Progenitor cell of endocrine pancreas (in vitro differentiated cells): Measurements from ENCODE around the gene GNAL. TPM values are rescaled to one million over a fixed set of nuclear protein-coding genes. Genes with fewer than 3 reads are reported as not detected.

Experiments used
- DNase-seq: peaks from one replicate; pipeline ENCODE4 v3.0.0; 2021; ENCODE audit warnings: low spot score; ENCODE audit not compliant: unreplicated experiment
- H3K27ac Mint-ChIP-seq: 2 replicates; pipeline ENCODE4 v1.8.0; 2021; ENCODE audit warnings: mild to moderate bottlenecking, moderate library complexity, mixed read lengths
- H3K27me3 Mint-ChIP-seq: 2 replicates; pipeline ENCODE4 v1.8.0; 2021; ENCODE audit warnings: mixed read lengths
- H3K36me3 Mint-ChIP-seq: 2 replicates; pipeline ENCODE4 v1.8.0; 2022; ENCODE audit warnings: mixed read lengths; ENCODE audit not compliant: insufficient read depth
- H3K4me1 Mint-ChIP-seq: 2 replicates; pipeline ENCODE4 v1.8.0; 2021; ENCODE audit warnings: low read depth, mixed read lengths
- H3K4me3 Mint-ChIP-seq: 2 replicates; pipeline ENCODE4 v1.8.0; 2021; ENCODE audit warnings: low read depth, mild to moderate bottlenecking, moderate library complexity, mixed read lengths
- H3K9me3 Mint-ChIP-seq: 2 replicates; pipeline ENCODE4 v1.8.0; 2021; ENCODE audit warnings: low read depth, mixed read lengths
- CTCF ChIP-seq: fragments of 200-600 bp; sonication (generic); IDR thresholded peaks from one replicate; pipeline ENCODE4 v1.5.0; 2021; ENCODE audit warnings: antibody characterized with exemption, mild to moderate bottlenecking; ENCODE audit not compliant: unreplicated experiment
- total RNA-seq: library from RNA; stranded (reverse); gene quantifications from 2 replicates; pipeline ENCODE4 v1.2.1, GENCODE V29; 2021

Gene GNAL
- total RNA-seq, 1 donor from 2014 or later: 10.0 TPM

DNA sequence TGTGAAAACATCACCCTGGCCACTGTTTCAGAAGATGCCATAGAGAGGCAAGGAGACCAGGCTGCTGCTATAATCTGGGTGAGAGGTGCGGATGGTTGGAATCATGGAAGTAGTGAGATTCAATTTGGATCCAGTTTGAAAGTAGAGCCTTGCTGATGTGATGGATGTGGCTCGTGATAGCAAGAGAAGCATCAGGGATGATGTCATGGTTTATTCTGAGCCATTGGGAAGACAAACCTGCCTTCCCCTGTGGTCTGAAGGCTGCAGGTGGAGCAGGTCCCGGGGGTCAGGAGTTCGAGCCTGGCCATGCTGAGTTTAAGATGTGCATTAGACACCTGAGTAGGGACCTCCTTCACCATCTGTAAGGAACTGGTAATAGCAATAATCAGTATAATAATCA is 112.5 kb downstream of the GNAL start:
- H3K4me3 Mint-ChIP-seq: no peak overlapping the region
- H3K36me3 Mint-ChIP-seq: no peaks in the 10 kb centered on the region
- peaks cover 4% of the 10 kb centered on the region for H3K4me1 Mint-ChIP-seq
- no peak overlapping the region for H3K27ac Mint-ChIP-seq
- H3K27me3 Mint-ChIP-seq: no peaks in the 10 kb centered on the region
- TF ChIP-seq CTCF: no peak
- DNase-seq: no peak
- H3K9me3 Mint-ChIP-seq: no peaks in the 10 kb centered on the region

DNA sequence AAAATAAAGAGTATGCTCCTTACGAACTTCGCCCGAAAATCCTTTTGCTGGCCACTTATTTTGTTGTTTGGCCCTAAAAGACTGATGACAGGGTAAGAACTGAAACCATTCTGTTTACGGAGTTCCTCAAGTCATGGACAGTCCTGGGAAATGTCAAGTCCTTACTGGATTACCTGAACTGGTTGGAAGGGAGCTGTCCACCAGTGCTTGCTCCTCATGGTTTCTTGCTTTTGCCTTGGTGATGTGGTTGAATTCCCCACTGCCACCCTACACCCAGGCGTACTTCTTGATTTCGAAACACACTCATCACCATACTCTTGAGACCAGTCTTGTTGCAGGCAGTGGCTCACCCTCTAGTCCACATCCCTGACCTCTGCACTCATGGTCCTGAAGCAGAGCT is 113.1 kb downstream of the GNAL start:
- TF ChIP-seq CTCF: no peak
- peaks cover 4% of the 10 kb centered on the region for H3K4me1 Mint-ChIP-seq
- DNase-seq: no peak
- H3K4me3 Mint-ChIP-seq: no peak overlapping the region
- H3K9me3 Mint-ChIP-seq: no peaks in the 10 kb centered on the region
- no peaks in the 10 kb centered on the region for H3K27me3 Mint-ChIP-seq
- H3K36me3 Mint-ChIP-seq: no peaks in the 10 kb centered on the region
- H3K27ac Mint-ChIP-seq: no peak overlapping the region

- H3K36me3 Mint-ChIP-seq: no peaks in the 10 kb centered on the region
- H3K4me1 Mint-ChIP-seq: peaks cover 5% of the 10 kb centered on the region
- no peak overlapping the region for H3K27ac Mint-ChIP-seq
- H3K27me3 Mint-ChIP-seq: no peaks in the 10 kb centered on the region
- no peaks in the 10 kb centered on the region for H3K9me3 Mint-ChIP-seq
- DNase-seq: no peak
- TF ChIP-seq CTCF: no peak
- H3K4me3 Mint-ChIP-seq: no peak overlapping the region
Measured at GRCh38 chr18:11802586-11802985, 113.5 kb downstream of the GNAL start.

DNA sequence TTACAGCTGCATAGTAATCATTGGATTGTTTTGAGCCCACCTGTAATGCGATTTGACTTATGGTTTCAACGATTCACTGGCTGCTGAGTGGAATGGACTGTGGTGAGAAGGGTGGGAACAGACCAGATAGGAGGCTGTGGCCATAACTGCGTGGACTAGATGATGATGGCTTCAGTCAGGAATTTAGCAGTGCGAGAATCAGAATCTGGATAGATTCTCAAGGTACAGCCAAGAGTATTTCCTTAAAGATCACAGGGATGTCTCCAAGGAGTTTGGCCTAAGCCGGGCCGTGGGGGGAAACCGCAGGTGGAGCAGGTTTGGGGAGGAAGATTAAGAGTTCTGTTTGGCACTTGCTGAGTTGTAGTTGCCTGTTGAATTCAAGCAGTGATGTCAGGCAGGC is 118.2 kb downstream of the GNAL start:
- no peak overlapping the region for H3K27ac Mint-ChIP-seq
- peaks cover 3% of the 10 kb centered on the region for H3K4me1 Mint-ChIP-seq
- no peak overlapping the region for H3K4me3 Mint-ChIP-seq
- H3K9me3 Mint-ChIP-seq: no peaks in the 10 kb centered on the region
- TF ChIP-seq CTCF: no peak
- DNase-seq: no peak
- no peaks in the 10 kb centered on the region for H3K36me3 Mint-ChIP-seq
- no peaks in the 10 kb centered on the region for H3K27me3 Mint-ChIP-seq

DNA sequence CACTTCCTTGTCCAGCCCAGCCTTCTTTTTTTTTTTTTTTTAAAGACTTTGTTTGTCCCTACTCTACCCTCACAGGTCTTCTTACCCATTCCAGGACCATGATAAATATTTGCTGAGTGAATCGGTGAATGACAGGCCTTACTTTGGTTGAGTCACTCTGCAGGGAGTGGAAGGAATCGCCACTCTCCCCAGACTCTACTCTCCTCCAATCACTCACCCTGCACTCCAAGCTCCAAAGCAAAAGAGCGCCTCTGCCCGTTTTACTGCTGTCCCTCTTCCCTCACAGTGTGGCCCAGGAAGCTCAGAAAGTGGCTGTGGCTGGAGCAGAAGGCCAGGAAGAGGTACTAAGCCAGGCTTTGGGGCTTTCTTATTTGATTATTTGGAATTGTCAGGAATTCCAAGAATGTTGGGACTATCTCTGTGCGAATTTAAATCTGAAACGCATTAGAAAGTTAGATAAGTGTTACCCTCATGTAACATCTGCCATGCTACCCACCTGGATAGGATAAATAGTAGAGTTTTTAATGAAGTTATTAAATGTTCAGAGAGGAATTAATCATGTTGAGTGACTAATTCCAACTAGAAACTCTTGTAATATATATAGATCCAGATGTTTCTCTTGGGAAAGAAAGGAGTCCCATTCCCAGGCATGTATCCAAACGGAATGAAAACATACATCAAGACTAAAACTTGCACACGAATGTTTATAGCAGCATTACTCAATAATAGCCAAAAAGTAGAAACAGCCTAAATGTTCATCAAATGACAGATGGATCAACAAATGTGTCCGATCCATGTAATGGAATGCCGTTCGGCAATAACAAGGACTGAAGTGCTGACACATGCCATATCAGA is 119.2 kb downstream of the GNAL start:
- no peak overlapping the region for H3K4me3 Mint-ChIP-seq
- no peaks in the 10 kb centered on the region for H3K27me3 Mint-ChIP-seq
- no peak for DNase-seq
- H3K4me1 Mint-ChIP-seq: peaks cover 3% of the 10 kb centered on the region
- no peak overlapping the region for H3K27ac Mint-ChIP-seq
- H3K9me3 Mint-ChIP-seq: no peaks in the 10 kb centered on the region
- TF ChIP-seq CTCF: no peak
- H3K36me3 Mint-ChIP-seq: no peaks in the 10 kb centered on the region
